Right lobe of liver (tissue), 4 donors: ENCODE results near the gene CCDC8.

Experiments used
- POLR2A ChIP-seq: fragments of 450-650 bp; IDR thresholded peaks from one replicate; pipeline ENCODE4 v1.6.1; 2017; ENCODE audit warnings: antibody characterized with exemption, mild to moderate bottlenecking
- TF ChIP-seq, protein P1 (sequence below), 4 donors: fragments of 200-600 bp in 3 of 4; fragments of 450-650 bp in 1 of 4; IDR thresholded peaks; one replicate each; pipeline versions ENCODE4 v1.5.1 to v1.8.0; 2016 to 2022; ENCODE audit warnings: antibody characterized with exemption in 4 of 4, mild to moderate bottlenecking in 2 of 4
- donor health status: DM: no; HTN: no; CAD: no.
- donor health status: DM: no; HTN: no; CAD: no.
- donor health status: DM: no; HTN: yes; CAD: no.

DNA sequence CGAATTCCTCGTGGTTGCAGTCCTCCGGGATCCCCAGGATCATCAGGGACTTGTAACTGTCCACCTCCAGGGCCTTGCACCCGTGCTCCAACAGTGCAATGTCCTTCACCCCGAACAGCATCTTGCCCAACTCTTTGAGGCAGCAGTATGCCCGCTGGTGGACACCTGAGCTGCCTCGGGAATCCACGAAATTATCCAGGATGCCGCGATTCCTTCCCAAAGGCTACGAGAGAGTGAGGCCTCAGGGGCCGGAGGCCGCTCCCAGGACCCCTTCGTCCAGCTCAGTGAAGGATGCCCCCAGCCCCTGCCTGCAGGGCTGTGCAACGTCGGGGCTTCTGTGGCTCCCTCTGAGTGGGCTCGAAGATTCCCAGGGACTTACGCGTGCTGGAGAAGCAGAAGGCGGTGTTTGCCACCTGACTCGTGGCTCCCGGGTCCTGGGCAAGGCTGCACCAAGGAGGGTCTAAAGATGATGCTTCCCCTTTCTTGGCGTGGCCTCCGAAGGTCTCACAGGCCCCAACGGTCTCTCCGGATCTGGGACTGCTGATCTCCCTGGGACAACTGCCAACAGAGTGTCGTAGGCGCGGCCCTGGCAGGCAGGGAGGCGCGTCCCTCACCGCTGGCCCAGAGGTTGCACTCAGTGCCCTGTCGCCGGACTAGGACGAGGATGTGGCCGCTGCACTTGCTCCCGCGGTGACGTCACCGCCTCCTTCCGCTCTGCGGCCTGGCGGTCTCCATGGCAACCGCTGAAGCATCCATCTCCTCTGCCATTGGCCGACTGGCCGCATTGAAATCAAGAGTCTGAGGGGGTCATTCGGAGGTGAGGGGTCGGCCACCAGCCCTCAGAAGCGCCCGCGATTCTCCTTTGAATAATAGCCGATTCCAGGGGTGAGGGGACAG, 15.1 kb upstream of the CCDC8 start, which contains the start of gene PNMA8C:
- TF ChIP-seq, protein P1, sequence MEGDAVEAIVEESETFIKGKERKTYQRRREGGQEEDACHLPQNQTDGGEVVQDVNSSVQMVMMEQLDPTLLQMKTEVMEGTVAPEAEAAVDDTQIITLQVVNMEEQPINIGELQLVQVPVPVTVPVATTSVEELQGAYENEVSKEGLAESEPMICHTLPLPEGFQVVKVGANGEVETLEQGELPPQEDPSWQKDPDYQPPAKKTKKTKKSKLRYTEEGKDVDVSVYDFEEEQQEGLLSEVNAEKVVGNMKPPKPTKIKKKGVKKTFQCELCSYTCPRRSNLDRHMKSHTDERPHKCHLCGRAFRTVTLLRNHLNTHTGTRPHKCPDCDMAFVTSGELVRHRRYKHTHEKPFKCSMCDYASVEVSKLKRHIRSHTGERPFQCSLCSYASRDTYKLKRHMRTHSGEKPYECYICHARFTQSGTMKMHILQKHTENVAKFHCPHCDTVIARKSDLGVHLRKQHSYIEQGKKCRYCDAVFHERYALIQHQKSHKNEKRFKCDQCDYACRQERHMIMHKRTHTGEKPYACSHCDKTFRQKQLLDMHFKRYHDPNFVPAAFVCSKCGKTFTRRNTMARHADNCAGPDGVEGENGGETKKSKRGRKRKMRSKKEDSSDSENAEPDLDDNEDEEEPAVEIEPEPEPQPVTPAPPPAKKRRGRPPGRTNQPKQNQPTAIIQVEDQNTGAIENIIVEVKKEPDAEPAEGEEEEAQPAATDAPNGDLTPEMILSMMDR (IDR thresholded peaks at IDR 0.05), result no peak
- no peak for TF ChIP-seq POLR2A
